GM18520 (cell line): ENCODE data around the gene PPP3CB.
"Not testable (repeated sequence)": the region's sequence is repeated elsewhere in the genome, so short reads cannot be mapped to it uniquely, and the experiment has no call there.

ENCODE experiments used
- ATAC-seq: cut with Tn5 transposase; IDR thresholded peaks from one replicate; pipeline ENCODE4 v1.9.1; 2021; ENCODE audit not compliant: unreplicated experiment

Gene PPP3CB

GRCh38 chr10:73416571-73416970 lies 79.3 kb downstream of the PPP3CB start:
- no peak for ATAC-seq

- ATAC-seq = no peak
These were observed 81.4 kb downstream of the PPP3CB start for GRCh38 chr10:73414230-73414945.

- ATAC-seq = peak; percentile 81
These were observed 82.1 kb downstream of the PPP3CB start, which contains the start of gene ANXA7 for GRCh38 chr10:73413528-73414229. Gene ANXA7, minus strand, starts transcription at chr10:73414058. Its CDS starts 13,202 bp downstream, at chr10:73400856.

- ATAC-seq = peak; percentile 16
These were observed 82.7 kb downstream of the PPP3CB start for GRCh38 chr10:73413108-73413527.

- ATAC-seq = no peak
These were observed 84.9 kb downstream of the PPP3CB start for GRCh38 chr10:73410897-73411296.

GRCh38 chr10:73408978-73409521 lies 86.8 kb downstream of the PPP3CB start:
- no peak for ATAC-seq

GRCh38 chr10:73408061-73408460 lies 87.8 kb downstream of the PPP3CB start:
- ATAC-seq = no peak

- no peak for ATAC-seq
These were observed 88.3 kb downstream of the PPP3CB start for GRCh38 chr10:73407495-73407894.

- no peak for ATAC-seq
These were observed 89.0 kb downstream of the PPP3CB start for GRCh38 chr10:73406846-73407245.

- ATAC-seq = no peak
These were observed 90.3 kb downstream of the PPP3CB start for GRCh38 chr10:73405556-73405955.

GRCh38 chr10:73404690-73405089 lies 91.1 kb downstream of the PPP3CB start:
- ATAC-seq = no peak

- ATAC-seq = no peak
These were observed 94.2 kb downstream of the PPP3CB start for GRCh38 chr10:73401636-73402035.

- ATAC-seq = no peak
These were observed 96.8 kb downstream of the PPP3CB start for GRCh38 chr10:73399063-73399462.

- ATAC-seq = no peak
These were observed 97.8 kb downstream of the PPP3CB start for GRCh38 chr10:73398024-73398423.

GRCh38 chr10:73394325-73394724 lies 101.5 kb downstream of the PPP3CB start:
- not testable (repeated sequence) for ATAC-seq

GRCh38 chr10:73388228-73388627 lies 107.6 kb downstream of the PPP3CB start:
- no peak for ATAC-seq

GRCh38 chr10:73386583-73386982 lies 109.2 kb downstream of the PPP3CB start:
- no peak for ATAC-seq
